ENCODE results near the gene EHBP1. TPM values are rescaled to one million over a fixed set of nuclear protein-coding genes. Genes with fewer than 3 reads are reported as not detected.

Gene EHBP1
- total and polyA plus RNA-seq, 2 experiments from 2014 or later, result 27.2 to 47.9 TPM

- no peak overlapping the region for H3K4me2 ChIP-seq
- H2AFZ ChIP-seq, result no peak overlapping the region
- Mint-ChIP-seq H3K36me3 (ENCODE audit: low read depth) (no peaks in the 10 kb centered on the region), H3K27me3 (ENCODE audit: insufficient read depth, low read depth, poor library complexity) (peaks cover 2% of the 10 kb centered on the region), H3K4me1 (no peaks in the 10 kb centered on the region), H3K27ac (no peak overlapping the region), H3K4me3 (no peak overlapping the region), H3K9me3 (no peaks in the 10 kb centered on the region)
- H3K27ac ChIP-seq (ENCODE audit: low read depth), result no peak overlapping the region
- DNase-seq (ENCODE audit: low spot score) (no peak), ATAC-seq (no peak)
- H3K79me2 ChIP-seq (replicated peaks; ENCODE audit: insufficient read depth), result no peaks in the 10 kb centered on the region
- H3K4me3 ChIP-seq, result no peak overlapping the region
- no peaks in the 10 kb centered on the region for H3K27me3 ChIP-seq (ENCODE audit: insufficient read depth)
- H4K20me1 ChIP-seq (replicated peaks; ENCODE audit: insufficient read depth), result no peaks in the 10 kb centered on the region
- H3F3A ChIP-seq (replicated peaks; ENCODE audit: low read depth), result no peaks in the 10 kb centered on the region
- H3K9me2 ChIP-seq (ENCODE audit: insufficient read depth), result no peaks in the 10 kb centered on the region
- no peaks in the 10 kb centered on the region for H3K36me3 ChIP-seq (ENCODE audit: insufficient read depth)
- H3K4me1 ChIP-seq (ENCODE audit: insufficient read depth), result no peaks in the 10 kb centered on the region
- TF ChIP-seq JUNB (IDR thresholded peaks at IDR 0.05; ENCODE audit: unreplicated experiment), result no peak
- no peak for TF ChIP-seq EZH2 (IDR thresholded peaks at IDR 0.05; ENCODE audit: low read depth, unreplicated experiment)
- TF ChIP-seq, protein P1, sequence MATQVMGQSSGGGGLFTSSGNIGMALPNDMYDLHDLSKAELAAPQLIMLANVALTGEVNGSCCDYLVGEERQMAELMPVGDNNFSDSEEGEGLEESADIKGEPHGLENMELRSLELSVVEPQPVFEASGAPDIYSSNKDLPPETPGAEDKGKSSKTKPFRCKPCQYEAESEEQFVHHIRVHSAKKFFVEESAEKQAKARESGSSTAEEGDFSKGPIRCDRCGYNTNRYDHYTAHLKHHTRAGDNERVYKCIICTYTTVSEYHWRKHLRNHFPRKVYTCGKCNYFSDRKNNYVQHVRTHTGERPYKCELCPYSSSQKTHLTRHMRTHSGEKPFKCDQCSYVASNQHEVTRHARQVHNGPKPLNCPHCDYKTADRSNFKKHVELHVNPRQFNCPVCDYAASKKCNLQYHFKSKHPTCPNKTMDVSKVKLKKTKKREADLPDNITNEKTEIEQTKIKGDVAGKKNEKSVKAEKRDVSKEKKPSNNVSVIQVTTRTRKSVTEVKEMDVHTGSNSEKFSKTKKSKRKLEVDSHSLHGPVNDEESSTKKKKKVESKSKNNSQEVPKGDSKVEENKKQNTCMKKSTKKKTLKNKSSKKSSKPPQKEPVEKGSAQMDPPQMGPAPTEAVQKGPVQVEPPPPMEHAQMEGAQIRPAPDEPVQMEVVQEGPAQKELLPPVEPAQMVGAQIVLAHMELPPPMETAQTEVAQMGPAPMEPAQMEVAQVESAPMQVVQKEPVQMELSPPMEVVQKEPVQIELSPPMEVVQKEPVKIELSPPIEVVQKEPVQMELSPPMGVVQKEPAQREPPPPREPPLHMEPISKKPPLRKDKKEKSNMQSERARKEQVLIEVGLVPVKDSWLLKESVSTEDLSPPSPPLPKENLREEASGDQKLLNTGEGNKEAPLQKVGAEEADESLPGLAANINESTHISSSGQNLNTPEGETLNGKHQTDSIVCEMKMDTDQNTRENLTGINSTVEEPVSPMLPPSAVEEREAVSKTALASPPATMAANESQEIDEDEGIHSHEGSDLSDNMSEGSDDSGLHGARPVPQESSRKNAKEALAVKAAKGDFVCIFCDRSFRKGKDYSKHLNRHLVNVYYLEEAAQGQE (IDR thresholded peaks at IDR 0.05; ENCODE audit: unreplicated experiment), result no peak
- no peak for TF ChIP-seq EZH2phosphoT487 (IDR thresholded peaks at IDR 0.05; ENCODE audit: unreplicated experiment)
- no peak for TF ChIP-seq CTCF (conservative IDR thresholded peaks at IDR 0.05; ENCODE audit: low read depth in 2 of 2)
- TF ChIP-seq, protein P2, sequence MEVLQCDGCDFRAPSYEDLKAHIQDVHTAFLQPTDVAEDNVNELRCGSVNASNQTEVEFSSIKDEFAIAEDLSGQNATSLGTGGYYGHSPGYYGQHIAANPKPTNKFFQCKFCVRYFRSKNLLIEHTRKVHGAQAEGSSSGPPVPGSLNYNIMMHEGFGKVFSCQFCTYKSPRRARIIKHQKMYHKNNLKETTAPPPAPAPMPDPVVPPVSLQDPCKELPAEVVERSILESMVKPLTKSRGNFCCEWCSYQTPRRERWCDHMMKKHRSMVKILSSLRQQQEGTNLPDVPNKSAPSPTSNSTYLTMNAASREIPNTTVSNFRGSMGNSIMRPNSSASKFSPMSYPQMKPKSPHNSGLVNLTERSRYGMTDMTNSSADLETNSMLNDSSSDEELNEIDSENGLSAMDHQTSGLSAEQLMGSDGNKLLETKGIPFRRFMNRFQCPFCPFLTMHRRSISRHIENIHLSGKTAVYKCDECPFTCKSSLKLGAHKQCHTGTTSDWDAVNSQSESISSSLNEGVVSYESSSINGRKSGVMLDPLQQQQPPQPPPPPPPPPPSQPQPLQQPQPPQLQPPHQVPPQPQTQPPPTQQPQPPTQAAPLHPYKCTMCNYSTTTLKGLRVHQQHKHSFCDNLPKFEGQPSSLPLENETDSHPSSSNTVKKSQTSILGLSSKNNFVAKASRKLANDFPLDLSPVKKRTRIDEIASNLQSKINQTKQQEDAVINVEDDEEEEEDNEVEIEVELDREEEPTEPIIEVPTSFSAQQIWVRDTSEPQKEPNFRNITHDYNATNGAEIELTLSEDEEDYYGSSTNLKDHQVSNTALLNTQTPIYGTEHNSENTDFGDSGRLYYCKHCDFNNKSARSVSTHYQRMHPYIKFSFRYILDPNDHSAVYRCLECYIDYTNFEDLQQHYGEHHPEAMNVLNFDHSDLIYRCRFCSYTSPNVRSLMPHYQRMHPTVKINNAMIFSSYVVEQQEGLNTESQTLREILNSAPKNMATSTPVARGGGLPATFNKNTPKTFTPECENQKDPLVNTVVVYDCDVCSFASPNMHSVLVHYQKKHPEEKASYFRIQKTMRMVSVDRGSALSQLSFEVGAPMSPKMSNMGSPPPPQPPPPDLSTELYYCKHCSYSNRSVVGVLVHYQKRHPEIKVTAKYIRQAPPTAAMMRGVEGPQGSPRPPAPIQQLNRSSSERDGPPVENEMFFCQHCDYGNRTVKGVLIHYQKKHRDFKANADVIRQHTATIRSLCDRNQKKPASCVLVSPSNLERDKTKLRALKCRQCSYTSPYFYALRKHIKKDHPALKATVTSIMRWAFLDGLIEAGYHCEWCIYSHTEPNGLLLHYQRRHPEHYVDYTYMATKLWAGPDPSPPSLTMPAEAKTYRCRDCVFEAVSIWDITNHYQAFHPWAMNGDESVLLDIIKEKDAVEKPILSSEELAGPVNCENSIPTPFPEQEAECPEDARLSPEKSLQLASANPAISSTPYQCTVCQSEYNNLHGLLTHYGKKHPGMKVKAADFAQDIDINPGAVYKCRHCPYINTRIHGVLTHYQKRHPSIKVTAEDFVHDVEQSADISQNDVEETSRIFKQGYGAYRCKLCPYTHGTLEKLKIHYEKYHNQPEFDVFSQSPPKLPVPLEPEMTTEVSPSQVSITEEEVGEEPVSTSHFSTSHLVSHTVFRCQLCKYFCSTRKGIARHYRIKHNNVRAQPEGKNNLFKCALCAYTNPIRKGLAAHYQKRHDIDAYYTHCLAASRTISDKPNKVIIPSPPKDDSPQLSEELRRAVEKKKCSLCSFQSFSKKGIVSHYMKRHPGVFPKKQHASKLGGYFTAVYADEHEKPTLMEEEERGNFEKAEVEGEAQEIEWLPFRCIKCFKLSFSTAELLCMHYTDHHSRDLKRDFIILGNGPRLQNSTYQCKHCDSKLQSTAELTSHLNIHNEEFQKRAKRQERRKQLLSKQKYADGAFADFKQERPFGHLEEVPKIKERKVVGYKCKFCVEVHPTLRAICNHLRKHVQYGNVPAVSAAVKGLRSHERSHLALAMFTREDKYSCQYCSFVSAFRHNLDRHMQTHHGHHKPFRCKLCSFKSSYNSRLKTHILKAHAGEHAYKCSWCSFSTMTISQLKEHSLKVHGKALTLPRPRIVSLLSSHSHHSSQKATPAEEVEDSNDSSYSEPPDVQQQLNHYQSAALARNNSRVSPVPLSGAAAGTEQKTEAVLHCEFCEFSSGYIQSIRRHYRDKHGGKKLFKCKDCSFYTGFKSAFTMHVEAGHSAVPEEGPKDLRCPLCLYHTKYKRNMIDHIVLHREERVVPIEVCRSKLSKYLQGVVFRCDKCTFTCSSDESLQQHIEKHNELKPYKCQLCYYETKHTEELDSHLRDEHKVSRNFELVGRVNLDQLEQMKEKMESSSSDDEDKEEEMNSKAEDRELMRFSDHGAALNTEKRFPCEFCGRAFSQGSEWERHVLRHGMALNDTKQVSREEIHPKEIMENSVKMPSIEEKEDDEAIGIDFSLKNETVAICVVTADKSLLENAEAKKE (CRISPR knock-in tag; IDR thresholded peaks at IDR 0.05), result no peak
- TF ChIP-seq ZNF331 (CRISPR knock-in tag; IDR thresholded peaks at IDR 0.05; ENCODE audit: low read depth), result no peak
- no peak for TF ChIP-seq POLR2AphosphoS5 (IDR thresholded peaks at IDR 0.05; ENCODE audit: low read depth)
- TF ChIP-seq ZNF114 (CRISPR knock-in tag; IDR thresholded peaks at IDR 0.05), result no peak
- no peak for TF ChIP-seq STAT1 (IDR thresholded peaks at IDR 0.05; ENCODE audit: unreplicated experiment)
- no peak for TF ChIP-seq CREB1 (CRISPR knock-in tag; IDR thresholded peaks at IDR 0.05; ENCODE audit: low read depth)
- TF ChIP-seq ETS1 (IDR thresholded peaks at IDR 0.05), result no peak
- no peak for TF ChIP-seq NANOG (IDR thresholded peaks at IDR 0.05; ENCODE audit: borderline replicate concordance)
Observed at GRCh38 chr2:63027220-63027619, 321.7 kb downstream of the EHBP1 start.

All from GM23338 (cell line).